WI38 (cell line): ENCODE results near the gene DAPK3.
"Not testable (repeated sequence)": the region's sequence is repeated elsewhere in the genome, so short reads cannot be mapped to it uniquely, and the experiment has no call there.

Experiments used
- H3K4me3 ChIP-seq: 2 replicates; pipeline ENCODE4 v1.5.1; 2011; ENCODE audit warnings: low read depth, mild to moderate bottlenecking, control low read depth, low read length
- CTCF ChIP-seq: IDR thresholded peaks from 2 replicates; pipeline ENCODE4 v1.5.1; 2012; ENCODE audit warnings: low read depth, mild to moderate bottlenecking, control low read depth, low read length

The DAPK3 gene

GRCh38 chr19:4009990-4010807 lies 39.3 kb upstream of the DAPK3 start:
- no peak for TF ChIP-seq CTCF
- H3K4me3 ChIP-seq: peak overlapping the region; percentile 30

- peak overlapping the region; percentile 93 for H3K4me3 ChIP-seq
Measured at GRCh38 chr19:4007836-4008539, 37.1 kb upstream of the DAPK3 start.

DNA sequence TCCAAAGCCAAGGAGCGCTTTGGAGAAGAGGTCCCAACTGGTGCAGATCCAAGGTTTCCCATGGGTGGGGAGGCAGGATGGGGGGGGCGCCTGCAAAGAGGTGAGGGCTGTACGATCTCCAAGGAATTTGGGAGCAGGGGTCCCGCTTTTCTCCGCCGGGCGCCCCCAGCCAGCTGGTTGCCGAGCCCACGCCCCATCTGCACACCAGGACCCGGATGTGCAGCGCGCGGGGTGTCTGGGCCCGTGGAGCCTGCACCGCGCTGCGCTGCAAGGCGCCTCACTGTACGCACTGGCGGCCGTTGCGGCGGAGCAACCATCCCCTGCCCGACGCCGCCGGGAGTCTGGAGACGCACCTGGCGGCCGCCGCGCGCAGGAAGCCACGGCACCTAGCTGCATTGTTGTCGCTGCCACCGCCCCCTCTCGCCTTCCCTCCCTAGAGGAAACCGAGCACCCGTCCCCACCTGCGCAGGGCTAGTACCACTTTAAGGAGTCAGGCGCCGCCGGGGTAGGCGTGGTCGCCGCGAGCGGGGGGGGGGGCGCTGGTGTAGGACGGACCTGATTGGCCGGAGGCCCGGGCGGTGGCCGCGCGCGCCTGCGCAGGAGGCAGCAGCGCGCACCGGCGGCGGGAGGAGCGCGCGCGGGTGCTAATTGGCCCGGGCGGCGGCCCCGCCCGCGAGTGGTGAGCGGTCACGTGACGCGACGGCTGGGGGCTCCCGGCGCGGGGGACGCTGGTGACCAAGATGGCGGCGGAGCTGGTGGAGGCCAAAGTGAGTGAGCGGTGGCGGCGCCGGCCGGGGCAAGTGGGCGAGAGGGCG lies 36.3 kb upstream of the DAPK3 start, which contains the start of gene PIAS4:
Gene PIAS4, plus strand, starts transcription at position 716 of the 815 bp plus-strand sequence. Its CDS starts 25 bp downstream, at position 741.
- peak within 1 kb of the TSS; percentile 93 for H3K4me3 ChIP-seq
- no peak for TF ChIP-seq CTCF

More at GRCh38 chr19:4007836-4008539, 37.1 kb upstream of the DAPK3 start:
- no peak for TF ChIP-seq CTCF

DNA sequence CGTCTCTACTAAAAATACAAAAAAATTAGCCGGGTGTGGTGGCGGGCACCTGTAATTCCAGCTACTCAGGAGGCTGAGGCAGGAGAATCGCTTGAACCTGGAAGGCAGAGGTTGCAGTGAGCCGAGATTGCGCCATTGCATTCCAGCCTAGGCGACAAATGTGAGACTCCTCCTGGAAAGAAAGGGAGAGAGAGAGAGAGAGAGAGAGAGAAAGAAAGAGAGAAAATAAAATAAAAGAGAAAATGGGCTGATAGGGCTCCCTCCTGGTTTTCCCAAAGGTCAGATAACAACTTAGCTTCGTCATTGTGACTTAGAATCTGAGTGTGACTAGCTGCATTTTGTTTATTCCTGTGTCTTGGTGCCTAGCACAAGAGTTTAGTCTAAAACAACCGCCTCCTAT lies 34.5 kb upstream of the DAPK3 start:
- H3K4me3 ChIP-seq: not testable (repeated sequence)

DNA sequence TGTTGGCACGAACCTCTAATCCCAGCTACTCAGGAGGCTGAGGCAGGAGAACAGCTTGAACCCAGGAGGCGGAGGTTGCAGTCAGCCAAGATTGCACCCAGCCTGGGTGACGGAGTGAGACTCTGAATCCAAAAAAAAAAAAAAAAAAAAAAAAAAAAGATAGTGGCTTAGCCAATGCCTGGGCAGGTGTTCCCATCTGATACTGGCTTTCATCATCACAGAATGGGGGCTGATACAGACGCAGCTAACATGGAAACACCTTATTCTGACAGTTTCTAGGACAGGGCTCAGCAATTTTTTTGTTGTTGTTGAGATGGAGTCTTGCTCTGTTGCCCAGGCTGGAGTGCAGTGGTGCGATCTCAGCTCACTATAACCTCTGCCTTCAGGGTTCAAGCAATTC lies 29.9 kb upstream of the DAPK3 start:
- H3K4me3 ChIP-seq: not testable (repeated sequence)

DNA sequence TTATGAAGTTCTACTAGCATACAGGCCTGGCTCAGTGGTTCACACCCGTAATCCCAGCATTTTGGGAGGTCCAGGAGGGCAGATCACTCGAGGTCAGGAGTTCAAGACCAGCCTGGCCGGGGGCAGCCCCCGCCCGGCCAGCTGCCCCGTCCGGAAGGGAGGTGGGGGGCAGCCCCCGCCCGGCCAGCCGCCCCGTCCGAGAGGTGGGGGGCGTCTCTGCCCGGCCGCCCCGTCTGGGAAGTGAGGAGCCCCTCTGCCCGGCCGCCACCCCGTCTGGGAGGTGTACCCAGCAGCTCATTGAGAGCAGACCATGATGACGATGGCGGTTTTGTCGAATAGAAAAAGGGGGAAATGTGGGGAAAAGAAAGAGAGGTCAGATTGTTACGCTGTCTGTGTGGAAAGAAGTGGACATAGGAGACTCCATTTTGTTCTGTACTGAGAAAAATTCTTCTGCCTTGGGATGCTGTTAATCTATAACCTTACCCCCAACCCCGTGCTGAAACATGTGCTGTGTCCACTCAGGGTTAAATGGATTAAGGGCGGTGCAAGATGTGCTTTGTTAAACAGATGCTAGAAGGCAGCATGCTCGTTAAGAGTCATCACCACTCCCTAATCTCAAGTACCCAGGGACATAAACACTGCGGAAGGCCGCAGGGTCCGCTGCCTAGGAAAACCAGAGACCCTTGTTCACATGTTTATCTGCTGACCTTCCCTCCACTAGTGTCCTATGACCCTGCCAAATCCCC lies 27.9 kb upstream of the DAPK3 start:
- not testable (repeated sequence) for H3K4me3 ChIP-seq

GRCh38 chr19:3995607-3996006 lies 24.7 kb upstream of the DAPK3 start:
- no peak for TF ChIP-seq CTCF
- no peak overlapping the region for H3K4me3 ChIP-seq

DNA sequence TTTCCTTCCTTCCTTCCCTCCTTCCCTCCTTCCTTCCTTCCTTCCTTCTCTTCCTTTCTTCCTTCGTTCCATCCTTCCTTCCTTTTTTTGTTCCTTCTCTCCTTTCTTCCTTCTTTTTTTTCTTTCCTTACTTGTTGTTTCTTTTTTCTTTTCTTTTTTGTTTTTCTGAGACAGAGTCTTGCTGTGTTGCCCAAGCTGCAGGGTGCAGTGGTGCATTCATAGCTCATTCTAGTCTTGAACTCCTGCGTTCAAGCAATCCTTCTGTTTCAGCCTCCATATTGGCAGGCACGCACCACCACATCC lies 19.9 kb upstream of the DAPK3 start:
- no peak for TF ChIP-seq CTCF
- H3K4me3 ChIP-seq: no peak overlapping the region
